Fibroblast of the conjunctiva (primary cell): ENCODE results near the gene ORC3.
"Not testable (repeated sequence)": the region's sequence is repeated elsewhere in the genome, so short reads cannot be mapped to it uniquely, and the experiment has no call there.

ENCODE experiments used
- DNase-seq: peaks from one replicate; pipeline ENCODE4 v3.0.0-alpha.2; 2010; ENCODE audit warnings: low read depth

ORC3 gene

GRCh38 chr6:87661016-87661415 is 71.1 kb downstream of the ORC3 start:
- no peak for DNase-seq

DNA sequence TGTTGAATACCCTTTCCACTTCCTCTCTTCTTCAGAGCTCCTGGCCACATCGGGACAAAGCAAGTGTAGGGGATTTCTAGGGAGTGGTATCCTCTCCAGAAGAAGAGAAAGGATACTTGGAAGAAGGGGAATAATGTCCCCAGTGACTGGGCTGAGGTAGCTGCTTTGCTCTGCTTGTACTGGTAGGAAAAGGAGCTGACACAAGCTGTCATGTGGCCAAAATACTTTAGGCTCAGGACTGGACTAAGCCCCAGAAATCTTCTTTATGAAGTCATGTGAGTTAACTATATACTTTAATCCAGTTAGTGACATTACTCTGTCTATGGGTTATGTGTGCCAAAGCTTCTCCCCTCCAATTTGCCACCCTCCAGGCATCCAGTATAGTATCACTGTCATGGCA is 71.6 kb downstream of the ORC3 start:
- no peak for DNase-seq

- DNase-seq: no peak
Observed at GRCh38 chr6:87663434-87663833, 73.5 kb downstream of the ORC3 start.

- no peak for DNase-seq
Observed at GRCh38 chr6:87664921-87665485, 75.1 kb downstream of the ORC3 start.

DNA sequence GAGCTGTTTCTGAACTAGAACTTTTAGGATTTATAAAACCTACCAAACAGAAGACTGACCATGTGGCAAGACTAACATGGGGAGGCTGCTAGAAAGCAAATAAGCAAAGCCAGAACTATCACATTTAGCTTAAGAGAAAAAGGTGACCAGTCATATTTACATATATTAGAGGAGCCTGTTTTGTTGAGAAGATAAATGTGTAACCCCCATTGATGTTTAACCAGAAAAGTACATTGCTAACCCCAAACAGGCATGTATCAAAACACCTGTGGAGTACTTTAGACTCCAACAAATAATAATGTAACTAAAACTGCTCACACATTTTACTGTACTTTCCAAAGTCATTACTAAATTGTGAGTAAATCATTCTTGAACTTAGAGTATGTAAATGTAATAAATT is 77.1 kb downstream of the ORC3 start:
- no peak for DNase-seq

DNA sequence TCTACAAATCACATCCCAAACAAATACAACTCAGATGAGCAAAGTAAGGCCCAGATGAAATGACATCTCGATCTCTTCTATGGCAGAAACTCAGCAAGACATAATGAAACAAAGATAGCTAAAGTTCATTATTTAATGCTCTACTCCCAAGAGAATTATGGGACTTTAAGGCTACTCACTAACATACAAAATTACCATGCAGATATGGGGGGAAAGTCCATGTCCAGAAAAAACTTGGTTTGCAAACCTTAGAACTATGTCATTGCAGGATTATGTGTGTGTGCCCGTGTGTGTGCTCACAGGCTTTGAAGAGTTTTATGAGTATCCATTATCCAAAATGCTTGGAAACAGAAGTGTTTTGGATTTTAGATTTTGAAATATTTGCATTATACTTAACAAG is 78.1 kb downstream of the ORC3 start:
- DNase-seq: no peak

GRCh38 chr6:87669051-87669450 is 79.1 kb downstream of the ORC3 start:
- no peak for DNase-seq

DNA sequence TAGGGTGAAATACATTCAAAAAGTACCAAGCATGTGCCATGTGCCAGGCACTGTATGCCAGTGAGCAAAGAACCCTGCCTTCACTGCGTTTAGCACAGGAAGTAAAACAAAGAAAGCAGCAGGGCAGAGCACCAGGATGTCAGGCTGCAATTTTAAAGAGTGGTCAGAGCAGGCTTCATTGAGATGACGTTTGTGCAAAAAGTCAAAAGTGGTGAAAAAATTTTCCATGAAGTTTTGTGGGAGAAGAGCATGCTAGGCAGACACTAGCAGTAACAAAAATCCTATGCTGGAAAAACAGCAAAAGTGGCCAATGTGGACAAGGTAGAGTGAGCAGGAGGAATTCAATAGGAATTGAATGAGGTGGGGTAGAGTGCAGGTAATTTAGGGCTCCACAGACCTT is 80.8 kb downstream of the ORC3 start:
- DNase-seq: no peak

DNA sequence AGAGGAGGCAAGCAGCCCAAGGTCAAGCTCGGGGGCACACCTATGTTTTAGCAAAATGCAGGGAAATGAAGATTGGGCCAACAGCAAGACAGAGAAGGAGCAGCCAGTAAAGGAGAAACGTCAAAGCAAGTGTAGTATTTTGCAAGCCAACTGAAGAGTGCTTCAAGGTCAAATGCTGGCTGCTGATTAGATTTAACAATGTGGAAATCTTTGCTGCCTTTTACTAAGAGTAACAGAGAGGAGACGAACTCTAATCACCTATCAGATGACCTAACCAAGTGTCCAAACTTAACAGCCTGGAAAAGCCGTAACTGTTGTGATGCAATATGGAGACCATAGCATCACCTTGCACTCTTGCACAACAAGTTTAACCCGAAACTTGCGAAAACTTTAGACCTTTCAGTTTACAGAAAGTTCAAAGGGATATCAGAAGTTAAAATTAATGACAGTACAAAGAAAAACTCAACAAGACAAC is 81.7 kb downstream of the ORC3 start:
- no peak for DNase-seq

- DNase-seq: no peak
Observed at GRCh38 chr6:87672641-87673040, 82.7 kb downstream of the ORC3 start.

- DNase-seq: no peak
Observed at GRCh38 chr6:87673237-87673636, 83.3 kb downstream of the ORC3 start.

GRCh38 chr6:87674290-87674689 is 84.4 kb downstream of the ORC3 start:
- no peak for DNase-seq

DNA sequence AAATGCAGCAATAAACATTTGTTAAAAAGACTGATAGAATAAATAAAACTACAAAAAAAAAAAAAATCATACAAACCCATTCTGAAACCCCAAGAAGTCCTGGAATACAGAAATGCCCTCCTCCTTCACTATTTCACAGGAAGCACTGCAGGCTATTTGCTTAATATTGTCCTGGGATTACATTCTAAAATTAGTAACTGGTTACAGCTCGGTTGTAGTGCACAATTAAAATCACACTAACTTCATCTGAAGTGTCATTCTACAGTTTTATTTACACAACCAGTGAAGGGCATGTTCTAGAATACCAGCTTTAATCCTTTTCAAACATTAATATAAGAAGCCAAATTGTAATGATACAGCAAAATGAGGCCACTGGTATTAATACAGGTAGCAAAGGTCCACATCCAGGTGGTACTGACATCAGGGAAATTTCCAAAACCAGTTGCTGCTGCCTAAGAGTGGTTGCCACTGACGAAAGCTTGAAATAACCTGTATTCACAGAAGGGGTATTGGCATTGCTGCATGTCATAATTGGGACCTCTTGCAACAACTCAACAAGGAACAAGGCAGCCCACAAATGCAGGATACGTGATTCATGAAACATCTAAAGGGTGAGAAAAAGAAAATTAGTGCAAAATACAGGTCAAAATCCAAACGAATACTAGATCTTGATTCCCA is 85.2 kb downstream of the ORC3 start:
- DNase-seq: no peak

DNA sequence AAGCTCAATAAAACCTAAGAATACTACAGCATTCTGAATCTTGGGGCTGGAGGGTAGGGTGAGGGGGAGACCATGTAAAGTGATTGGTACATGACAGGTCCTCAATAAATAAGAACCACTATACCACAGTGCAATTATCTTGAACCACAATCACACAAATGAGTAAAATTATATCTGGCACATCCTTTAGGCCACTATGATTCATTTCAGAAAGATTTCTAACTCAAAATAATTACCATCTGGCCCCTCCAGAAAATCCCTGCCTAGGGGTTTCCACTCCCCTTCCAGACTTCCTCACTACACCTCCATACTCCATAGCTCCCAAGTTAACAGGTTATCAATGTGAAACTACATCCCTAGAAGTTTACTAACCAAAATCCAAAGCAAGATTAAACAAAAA is 92.4 kb downstream of the ORC3 start:
- DNase-seq: no peak

- no peak for DNase-seq
Observed at GRCh38 chr6:87683890-87684289, 94.0 kb downstream of the ORC3 start.

DNA sequence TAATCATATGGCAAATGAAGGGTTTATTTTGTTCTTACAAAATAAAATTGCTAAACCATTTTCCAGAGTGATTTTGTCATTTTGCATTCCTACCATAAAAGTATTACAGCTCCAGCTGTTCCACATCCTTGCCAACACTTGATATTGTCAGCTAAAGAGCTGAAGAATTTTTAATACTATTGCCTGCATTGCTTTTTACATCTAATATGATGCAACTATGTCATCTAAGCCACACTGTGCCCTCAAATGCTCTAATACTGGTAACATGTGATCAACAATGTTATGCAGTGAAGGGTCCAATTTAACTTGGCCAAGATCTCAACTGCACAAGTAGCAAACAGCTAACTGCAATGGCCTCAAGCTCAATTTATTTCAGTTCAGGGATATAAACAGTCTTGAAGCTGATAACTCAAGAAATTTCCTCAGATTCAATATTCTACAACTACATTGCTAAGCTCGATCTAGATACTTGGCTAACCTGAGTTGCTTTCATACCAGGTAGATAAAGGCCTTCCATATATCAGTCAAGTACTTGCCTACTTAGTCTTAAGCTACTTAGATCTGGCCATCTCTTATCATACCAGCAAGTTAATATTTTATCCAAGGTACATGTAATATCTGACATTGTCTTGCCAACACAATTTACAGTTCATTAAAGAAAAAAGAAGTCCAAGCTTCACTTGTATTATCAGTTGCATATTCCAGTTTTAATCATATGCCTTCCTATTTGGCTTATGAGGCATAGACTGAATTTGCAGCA is 95.1 kb downstream of the ORC3 start:
- DNase-seq: no peak

- not testable (repeated sequence) for DNase-seq
Observed at GRCh38 chr6:87686636-87687205, 96.8 kb downstream of the ORC3 start.

DNA sequence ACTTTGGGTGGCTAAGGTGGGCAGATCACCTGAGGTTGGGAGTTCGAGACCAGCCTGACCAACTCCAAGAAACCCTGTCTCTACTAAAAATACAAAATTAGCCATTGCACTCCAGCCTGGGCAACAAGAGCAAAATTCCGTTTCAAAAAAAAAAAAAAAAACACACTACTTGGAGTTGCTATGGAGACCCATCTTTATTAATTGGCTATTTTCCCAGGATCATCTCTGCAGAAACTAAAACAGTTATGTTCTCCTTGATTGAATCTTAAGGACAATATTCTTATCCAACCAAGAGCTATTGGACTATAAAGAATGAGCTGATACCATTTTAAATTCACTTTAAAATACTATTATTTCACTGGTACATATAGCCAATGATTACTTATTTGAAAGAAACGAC is 97.4 kb downstream of the ORC3 start:
- DNase-seq: no peak

DNA sequence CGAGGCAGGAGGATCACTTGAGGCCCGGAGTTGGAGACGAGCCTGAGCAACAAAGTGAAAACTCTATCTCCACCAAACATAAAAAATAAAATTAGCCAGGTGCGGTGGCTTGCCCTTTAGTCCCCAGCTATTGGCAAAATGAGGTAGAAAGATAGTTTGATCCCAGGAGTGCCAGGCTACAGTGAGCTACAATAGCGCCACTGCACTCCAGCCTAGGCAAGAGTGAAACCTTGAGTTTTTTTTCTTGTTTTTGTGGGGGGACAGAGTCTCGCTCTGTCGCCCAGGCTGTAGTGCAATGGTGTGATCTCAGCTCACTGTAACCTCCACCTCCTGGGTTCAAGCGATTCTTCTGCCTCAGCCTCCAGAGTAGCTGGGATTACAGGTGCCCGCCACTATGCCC is 98.0 kb downstream of the ORC3 start:
- not testable (repeated sequence) for DNase-seq

GRCh38 chr6:87690441-87690840 is 100.5 kb downstream of the ORC3 start:
- no peak for DNase-seq

- no peak for DNase-seq
Observed at GRCh38 chr6:87692086-87692485, 102.2 kb downstream of the ORC3 start.

DNA sequence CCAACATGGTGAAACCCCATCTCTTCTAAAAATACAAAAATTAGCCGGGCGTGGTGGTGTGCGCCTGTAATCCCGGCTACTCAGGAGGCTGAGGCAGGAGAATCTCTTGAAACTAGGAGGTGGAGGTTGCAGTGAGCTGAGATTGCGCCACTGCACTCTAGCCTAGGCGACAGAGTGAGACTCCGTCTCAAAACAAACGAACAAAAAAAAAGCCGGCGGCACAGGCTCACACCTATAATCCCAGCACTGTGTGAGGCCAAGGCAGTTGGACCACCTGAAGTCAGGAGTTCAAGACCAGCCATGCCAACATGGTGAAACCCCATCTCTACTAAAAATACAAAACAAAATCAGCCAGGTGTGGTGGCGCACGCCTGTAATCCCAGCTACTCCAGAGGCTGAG is 106.9 kb downstream of the ORC3 start:
- DNase-seq: not testable (repeated sequence)
